Body of pancreas (tissue), 4 donors: ENCODE measurements around the gene PNPLA3. TPM values are rescaled to one million over a fixed set of nuclear protein-coding genes. Genes with fewer than 3 reads are reported as not detected.

ENCODE experiments used
- ATAC-seq: fragments of 150-250 bp; one replicate; pipeline ENCODE4 v1.9.1; 2016
- DNase-seq, 4 donors: peaks; one replicate each; pipeline ENCODE4 v3.0.0-alpha.2; 2019
- H3K27ac ChIP-seq, 4 donors: fragments of 200-600 bp; sonication (generic); 1 replicate in 3 of 4; 2 replicates in 1 of 4; pipeline versions ENCODE4 v1.5.1 to v1.6.1; 2016 to 2019; ENCODE audit warnings: mild to moderate bottlenecking in 1 of 4, mixed read lengths in 1 of 4, moderate library complexity in 1 of 4
- H3K27me3 ChIP-seq, 2 donors: fragments of 200-600 bp; sonication (generic); one replicate each; pipeline ENCODE4 v1.6.0; 2016; ENCODE audit warnings: mild to moderate bottlenecking in 1 of 2
- H3K36me3 ChIP-seq, 2 donors: fragments of 200-600 bp; sonication (generic); replicated peaks in 1 of 2; 2 replicates each; pipeline ENCODE4 v1.5.1; 2016; ENCODE audit warnings: low read depth in 2 of 2; ENCODE audit not compliant: insufficient read depth in 1 of 2
- H3K4me1 ChIP-seq: fragments of 200-600 bp; sonication (generic); one replicate; pipeline ENCODE4 v1.6.0; 2016
- H3K4me3 ChIP-seq, 2 donors: fragments of 200-600 bp; sonication (generic); 1 replicate in 1 of 2; 2 replicates in 1 of 2; pipeline ENCODE4 v1.5.1; 2016 to 2019
- H3K9me3 ChIP-seq, 3 donors: fragments of 200-600 bp; sonication (generic); 1 replicate in 2 of 3; 2 replicates in 1 of 3; pipeline ENCODE4 v1.5.1; 2016
- CTCF ChIP-seq, 7 experiments: fragments of 450-650 bp in 4 of 7; fragments of 200-600 bp in 3 of 7; sonication (generic) in 3 of 7; IDR thresholded peaks; one replicate each; pipeline ENCODE4 v1.5.1; 2016 to 2019; ENCODE audit warnings: antibody characterized with exemption in 7 of 7
- POLR2A ChIP-seq, 3 donors: fragments of 450-650 bp; IDR thresholded peaks; one replicate each; pipeline ENCODE4 v1.6.1; 2016; ENCODE audit warnings: antibody characterized with exemption in 3 of 3, mild to moderate bottlenecking in 2 of 3
- WGBS, 2 donors: methylation state at CpG; one replicate each; pipeline ENCODE4 v1.1.5; 2017; 5-methylcytosine and 5-hydroxymethylcytosine counted together
- intact Hi-C: fragments of 100-400 bp; cut with DNase I; formaldehyde crosslinking; loops from one replicate; pipeline ENCODE4 v1.15.1; 2023
- total RNA-seq, 2 donors: library from RNA; depleted of rRNA; stranded (reverse); fragments of >200 nt; gene quantifications; one replicate each; pipeline ENCODE4 v1.1.0, GENCODE V29; 2016

The PNPLA3 gene
- total RNA-seq, 2 donors from 2014 or later = 0.66 to 0.78 TPM

DNA sequence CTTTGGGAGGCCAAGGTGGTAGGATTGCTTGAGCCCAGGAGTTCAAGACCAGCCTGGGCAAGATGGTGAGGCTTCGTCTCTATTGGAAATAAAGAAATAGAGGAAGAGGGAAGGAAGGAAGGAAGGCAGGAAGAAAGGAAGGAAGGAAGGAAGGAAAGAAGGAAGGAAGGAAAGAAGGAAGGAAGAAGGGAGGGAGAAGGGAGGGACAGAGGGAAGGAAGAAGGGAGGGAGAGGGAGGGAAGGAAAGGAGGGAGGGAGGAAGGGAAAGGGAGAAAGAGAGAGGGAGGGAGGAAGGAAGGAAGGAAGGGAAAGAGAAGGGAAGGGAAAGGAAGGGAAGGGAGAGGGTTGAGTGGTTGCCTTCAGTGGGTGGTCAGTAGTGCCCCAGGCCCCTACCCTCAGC lies 13.9 kb upstream of the PNPLA3 start:
- ATAC-seq = no peak
- DNase-seq = no peak
- no peaks in the 10 kb centered on the region for H3K27me3 ChIP-seq
- no peaks in the 10 kb centered on the region for H3K9me3 ChIP-seq
- 55 to 86% methylated on average over 1 of the region's 1 CpG for WGBS, 2 donors
- H3K4me3 ChIP-seq = no peak overlapping the region
- no peak overlapping the region for H3K27ac ChIP-seq
- intact Hi-C loops = no loop called here
- H3K4me1 ChIP-seq = no peaks in the 10 kb centered on the region
- no peak for TF ChIP-seq CTCF (IDR thresholded peaks at IDR 0.05)
- H3K36me3 ChIP-seq = no peaks in the 10 kb centered on the region

- no peak overlapping the region for H3K27ac ChIP-seq
- DNase-seq (no peak), ATAC-seq (no peak)
- WGBS, 2 donors = 51 to 53% methylated on average over 6 of the region's 6 CpGs
- no peaks in the 10 kb centered on the region for H3K4me1 ChIP-seq
- no peaks in the 10 kb centered on the region for H3K27me3 ChIP-seq
- intact Hi-C loops = no loop called here
- no peak overlapping the region for H3K4me3 ChIP-seq
- no peaks in the 10 kb centered on the region for H3K9me3 ChIP-seq
- no peaks in the 10 kb centered on the region for H3K36me3 ChIP-seq
- TF ChIP-seq CTCF (IDR thresholded peaks at IDR 0.05) (no peak), POLR2A (IDR thresholded peaks at IDR 0.05) (no peak)
Measured at GRCh38 chr22:43910178-43910695, 13.4 kb upstream of the PNPLA3 start.

GRCh38 chr22:43911351-43911750 lies 12.3 kb upstream of the PNPLA3 start:
- TF ChIP-seq POLR2A (IDR thresholded peaks at IDR 0.05) = no peak
- TF ChIP-seq CTCF (IDR thresholded peaks at IDR 0.05) = no peak
- WGBS, 2 donors = 9 to 15% methylated on average over 4 of the region's 4 CpGs
- ATAC-seq (no peak), DNase-seq (no peak)
- H3K27ac ChIP-seq = no peak overlapping the region
- H3K27me3 ChIP-seq = no peaks in the 10 kb centered on the region
- H3K9me3 ChIP-seq = no peaks in the 10 kb centered on the region
- intact Hi-C loops = no loop called here
- H3K36me3 ChIP-seq = no peaks in the 10 kb centered on the region
- H3K4me1 ChIP-seq = no peaks in the 10 kb centered on the region
- no peak overlapping the region for H3K4me3 ChIP-seq

GRCh38 chr22:43917521-43917920 lies 6.1 kb upstream of the PNPLA3 start:
- Histone ChIP-seq H3K9me3 (no peaks in the 10 kb centered on the region), H3K36me3 (no peaks in the 10 kb centered on the region), H3K27me3 (no peaks in the 10 kb centered on the region), H3K27ac (no peak overlapping the region), H3K4me3 (no peak overlapping the region), H3K4me1 (peaks cover 7% of the 10 kb centered on the region)
- ATAC-seq = no peak
- intact Hi-C loops = no loop called here
- TF ChIP-seq POLR2A (IDR thresholded peaks at IDR 0.05) (no peak), CTCF (IDR thresholded peaks at IDR 0.05) (no peak)
- WGBS, 2 donors = 77 to 80% methylated on average over 6 of the region's 6 CpGs
- no peak for DNase-seq
